GM08714 (cell line): Measurements from ENCODE around the gene FAT4.
A peak's percentile ranks its signal among the peaks of the same experiment; 100 is the strongest.

Experiments used
- H3K4me3 ChIP-seq: fragments of 200-500 bp; sonication (Bioruptor generic); 2 replicates; pipeline ENCODE4 v1.5.1; 2014; ENCODE audit warnings: mild to moderate bottlenecking, low read length, inconsistent platforms
- ZNF274 ChIP-seq: IDR thresholded peaks from 2 replicates; pipeline ENCODE4 v1.6.1; 2012; ENCODE audit warnings: mild to moderate bottlenecking, low read depth, low read length

The FAT4 gene

GRCh38 chr4:125314676-125315575, at the start of gene FAT4:
TSS of gene FAT4 (plus strand) at chr4:125314955. CDS start at chr4:125316412, 1,457 bp downstream.
- peak within 1 kb of the TSS; percentile 72 for H3K4me3 ChIP-seq
- no peak for TF ChIP-seq ZNF274

GRCh38 chr4:125265846-125266245, 48.9 kb upstream of the FAT4 start:
- no peak for TF ChIP-seq ZNF274
- no peak overlapping the region for H3K4me3 ChIP-seq

GRCh38 chr4:125266901-125267604, 47.7 kb upstream of the FAT4 start:
- no peak overlapping the region for H3K4me3 ChIP-seq
- TF ChIP-seq ZNF274: no peak

- no peak for TF ChIP-seq ZNF274
- no peak overlapping the region for H3K4me3 ChIP-seq
These were observed 47.1 kb upstream of the FAT4 start for GRCh38 chr4:125267630-125268029.

- no peak for TF ChIP-seq ZNF274
- H3K4me3 ChIP-seq: no peak overlapping the region
These were observed 46.5 kb upstream of the FAT4 start for GRCh38 chr4:125268068-125268755.

GRCh38 chr4:125276811-125277210, 37.9 kb upstream of the FAT4 start:
- TF ChIP-seq ZNF274: no peak
- no peak overlapping the region for H3K4me3 ChIP-seq

GRCh38 chr4:125277790-125278189, 37.0 kb upstream of the FAT4 start:
- no peak for TF ChIP-seq ZNF274
- H3K4me3 ChIP-seq: no peak overlapping the region

GRCh38 chr4:125280892-125281403, 33.8 kb upstream of the FAT4 start:
- no peak for TF ChIP-seq ZNF274
- H3K4me3 ChIP-seq: no peak overlapping the region

GRCh38 chr4:125283707-125284279, 31.0 kb upstream of the FAT4 start:
- no peak for TF ChIP-seq ZNF274

GRCh38 chr4:125297116-125297515, 17.6 kb upstream of the FAT4 start:
- no peak overlapping the region for H3K4me3 ChIP-seq
- TF ChIP-seq ZNF274: no peak

More at GRCh38 chr4:125283707-125284279, 31.0 kb upstream of the FAT4 start:
- no peak overlapping the region for H3K4me3 ChIP-seq

- H3K4me3 ChIP-seq: no peak overlapping the region
These were observed 11.7 kb upstream of the FAT4 start for GRCh38 chr4:125303058-125303457.

GRCh38 chr4:125303821-125304220, 10.9 kb upstream of the FAT4 start:
- H3K4me3 ChIP-seq: no peak overlapping the region
- no peak for TF ChIP-seq ZNF274

More at GRCh38 chr4:125303058-125303457, 11.7 kb upstream of the FAT4 start:
- TF ChIP-seq ZNF274: no peak

GRCh38 chr4:125306112-125306511, 8.6 kb upstream of the FAT4 start:
- H3K4me3 ChIP-seq: no peak overlapping the region
- no peak for TF ChIP-seq ZNF274

- no peak for TF ChIP-seq ZNF274
- H3K4me3 ChIP-seq: no peak overlapping the region
These were observed 8.2 kb upstream of the FAT4 start for GRCh38 chr4:125306533-125306932.
